HCT116 (cell line): ENCODE measurements around the gene CXCL11. TPM values are rescaled to one million over a fixed set of nuclear protein-coding genes. Genes with fewer than 3 reads are reported as not detected.

Source experiments
- ATAC-seq: fragments of 200-7000 bp; cut with Tn5 transposase; 2 replicates; pipeline ENCODE4 v1.9.1; 2020; ENCODE audit warnings: mild to moderate bottlenecking, moderate library complexity
- BruUV-seq: library from RNA; stranded (reverse); fragments of 400-500 nt; replicated peaks from 2 replicates; lab custom pipeline; 2021; lab: Mats Ljungman, UMichigan
- CTCF ChIA-PET: fragments of 300-600 bp; sonication (Branson Sonifier 250); formaldehyde crosslinking; loops from one replicate; lab custom pipeline; 2021; ENCODE audit warnings: antibody characterized with exemption; lab: Charles Lee
- POLR2A ChIA-PET: fragments of 300-600, 350-600 bp; sonication (Branson Sonifier 250); formaldehyde crosslinking; loops from one replicate; lab custom pipeline; 2021; ENCODE audit warnings: antibody characterized with exemption; lab: Charles Lee
- RAD21 ChIA-PET, 2 experiments: fragments of 300-600 bp; sonication (Branson Sonifier 250); formaldehyde crosslinking; loops; one replicate each; lab custom pipeline; 2023; ENCODE audit warnings: low total read pairs in 2 of 2; ENCODE audit not compliant: uncharacterized antibody in 2 of 2, unreplicated experiment in 2 of 2, low non-redundant PET in 1 of 2; lab: Charles Lee
- DNase-seq: peaks from one replicate; pipeline ENCODE4 v3.0.0-alpha.2; 2010; ENCODE audit warnings: low read depth, low spot score
- H2AFZ ChIP-seq: fragments of 200-600 bp; shearing (Covaris generic), sonication (generic); 2 replicates; pipeline ENCODE4 v1.6.1; 2017; ENCODE audit warnings: low read depth, mixed run types, mixed read lengths, antibody characterized with exemption, low read length; ENCODE audit not compliant: poor library complexity, severe bottlenecking
- H3K27ac ChIP-seq: 2 replicates; pipeline ENCODE4 v1.5.1; 2012; ENCODE audit warnings: low read depth, low read length
- H3K27me3 ChIP-seq: fragments of 200-600 bp; sonication (generic); 2 replicates; pipeline ENCODE4 v1.6.1; 2016; ENCODE audit warnings: mixed run types, low read length, mixed read lengths; ENCODE audit not compliant: insufficient read depth
- H3K36me3 ChIP-seq, 2 experiments: fragments of 200-500 bp in 1 of 2; fragments of 200-600 bp in 1 of 2; sonication (Bioruptor generic) in 1 of 2; sonication (generic) in 1 of 2; 2 replicates each; pipeline versions ENCODE4 v1.5.1 to v1.6.1; 2014 to 2016; ENCODE audit warnings: low read length in 2 of 2, inconsistent platforms in 1 of 2, mixed read lengths in 1 of 2, mixed run types in 1 of 2; ENCODE audit not compliant: insufficient read depth in 2 of 2, control insufficient read depth in 1 of 2
- H3K4me1 ChIP-seq, 2 experiments: fragments of 200-600 bp in 1 of 2; sonication (generic) in 1 of 2; 2 replicates each; pipeline versions ENCODE4 v1.5.1 to v1.6.1; 2012 to 2017; ENCODE audit warnings: low read length in 2 of 2, inconsistent platforms in 1 of 2, mild to moderate bottlenecking in 1 of 2, mixed read lengths in 1 of 2, mixed run types in 1 of 2, moderate library complexity in 1 of 2; ENCODE audit not compliant: insufficient read depth in 2 of 2, control insufficient read depth in 1 of 2
- H3K4me2 ChIP-seq: fragments of 200-600 bp; sonication (generic); 2 replicates; pipeline ENCODE4 v1.6.1; 2017; ENCODE audit warnings: mixed run types, low read length, mixed read lengths
- H3K4me3 ChIP-seq, 2 experiments: fragments of 200-600 bp in 1 of 2; sonication (generic) in 1 of 2; replicated peaks in 1 of 2; 2 replicates each; pipeline ENCODE4 v1.5.1; 2011 to 2016; ENCODE audit warnings: low read length in 2 of 2, control low read depth in 1 of 2, low read depth in 1 of 2, mild to moderate bottlenecking in 1 of 2, mixed read lengths in 1 of 2, mixed run types in 1 of 2
- H3K79me2 ChIP-seq: fragments of 200-600 bp; sonication (generic); 2 replicates; pipeline ENCODE4 v1.6.1; 2017; ENCODE audit warnings: mild to moderate bottlenecking, mixed run types, low read length, moderate library complexity, mixed read lengths; ENCODE audit not compliant: insufficient read depth
- H3K9ac ChIP-seq: fragments of 200-600 bp; sonication (generic); 2 replicates; pipeline ENCODE4 v1.6.1; 2016; ENCODE audit warnings: low read length, mixed read lengths
- H3K9me2 ChIP-seq: fragments of 200-600 bp; sonication (generic), shearing (Covaris generic); 2 replicates; pipeline ENCODE4 v1.6.1; 2017; ENCODE audit warnings: mixed run types, mild to moderate bottlenecking, moderate library complexity; ENCODE audit not compliant: insufficient read depth
- H3K9me3 ChIP-seq, 2 experiments: fragments of 200-500 bp in 1 of 2; fragments of 200-600 bp in 1 of 2; sonication (Bioruptor generic) in 1 of 2; sonication (generic) in 1 of 2; 2 replicates each; pipeline ENCODE4 v1.6.1; 2014 to 2017; ENCODE audit warnings: low read length in 2 of 2, mixed read lengths in 2 of 2, inconsistent platforms in 1 of 2, low read depth in 1 of 2, mild to moderate bottlenecking in 1 of 2, mixed run types in 1 of 2, moderate library complexity in 1 of 2; ENCODE audit not compliant: control insufficient read depth in 1 of 2, insufficient read depth in 1 of 2
- H4K20me1 ChIP-seq: fragments of 200-600 bp; sonication (generic), shearing (Covaris generic); 2 replicates; pipeline ENCODE4 v1.6.1; 2017; ENCODE audit warnings: mixed run types, mild to moderate bottlenecking, moderate library complexity; ENCODE audit not compliant: insufficient read depth
- CBX3 ChIP-seq: IDR thresholded peaks from 2 replicates; pipeline ENCODE4 v1.6.1; 2012; ENCODE audit warnings: low read depth
- CEBPB ChIP-seq: IDR thresholded peaks from 2 replicates; pipeline ENCODE4 v1.6.1; 2012; ENCODE audit warnings: low read depth
- EGR1 ChIP-seq: IDR thresholded peaks from 2 replicates; pipeline ENCODE4 v1.6.1; 2012; ENCODE audit warnings: low read depth
- ELF1 ChIP-seq: IDR thresholded peaks from 2 replicates; pipeline ENCODE4 v1.6.1; 2012; ENCODE audit warnings: low read depth, borderline replicate concordance
- EZH2phosphoT487 ChIP-seq: fragments of 200-600 bp; IDR thresholded peaks from 2 replicates; pipeline ENCODE4 v1.6.1; 2018; ENCODE audit warnings: antibody characterized with exemption, borderline replicate concordance
- JUND ChIP-seq: IDR thresholded peaks from 2 replicates; pipeline ENCODE4 v1.6.1; 2012
- MAX ChIP-seq: IDR thresholded peaks from 2 replicates; pipeline ENCODE4 v1.6.1; 2012
- POLR2A ChIP-seq: IDR thresholded peaks from 2 replicates; pipeline ENCODE4 v1.7.0; 2011; ENCODE audit warnings: borderline replicate concordance; ENCODE audit not compliant: insufficient read depth, insufficient read length; ENCODE audit errors: extremely low read depth
- RAD21 ChIP-seq: IDR thresholded peaks from 2 replicates; pipeline ENCODE4 v1.6.1; 2012; ENCODE audit warnings: low read depth, mild to moderate bottlenecking
- REST ChIP-seq: IDR thresholded peaks from 2 replicates; pipeline ENCODE4 v1.6.1; 2012; ENCODE audit warnings: low read depth
- SIN3A ChIP-seq: IDR thresholded peaks from 2 replicates; pipeline ENCODE4 v1.6.1; 2012; ENCODE audit warnings: low read depth
- SP1 ChIP-seq: IDR thresholded peaks from 2 replicates; pipeline ENCODE4 v1.6.1; 2012; ENCODE audit warnings: low read depth
- TCF7L2 ChIP-seq: IDR thresholded peaks from 2 replicates; pipeline ENCODE4 v1.7.0; 2011; ENCODE audit warnings: borderline replicate concordance, inconsistent platforms; ENCODE audit not compliant: insufficient read depth, insufficient read length; ENCODE audit errors: extremely low read depth
- YY1 ChIP-seq: IDR thresholded peaks from 2 replicates; pipeline ENCODE4 v1.6.1; 2011; ENCODE audit warnings: low read length, low read depth, moderate library complexity, mild to moderate bottlenecking; ENCODE audit not compliant: insufficient replicate concordance; ENCODE audit errors: extremely low read depth
- ZFX ChIP-seq: fragments of 450-650 bp; IDR thresholded peaks from 2 replicates; pipeline ENCODE4 v1.6.1; 2017
- ZNF274 ChIP-seq: fragments of 200-500 bp; sonication (Bioruptor generic); IDR thresholded peaks from 2 replicates; pipeline ENCODE4 v1.6.1; 2014; ENCODE audit warnings: mild to moderate bottlenecking, low read depth, low read length, inconsistent platforms
- intact Hi-C: fragments of 100-400 bp; cut with micrococcal nuclease; formaldehyde crosslinking; loops from 2 replicates; pipeline ENCODE4 v1.10.0; 2022
- total RNA-seq: library from RNA; stranded (reverse); gene quantifications from one replicate; pipeline ENCODE4 v1.2.1, GENCODE V29; 2021; ENCODE audit not compliant: unreplicated experiment

The CXCL11 gene
- total RNA-seq, 1 experiment from 2014 or later = not detected

- TF ChIP-seq REST (no peak), EZH2phosphoT487 (no peak), CEBPB (no peak)
Measured at GRCh38 chr4:76028350-76028765, 7.5 kb downstream of the CXCL11 start (continued).

- no TSS peak for BruUV-seq
- no peak overlapping the region for H3K4me2 ChIP-seq
- intact Hi-C loops = no loop called here
- no peak overlapping the region for H3K9ac ChIP-seq
- H3K4me3 ChIP-seq = no peak overlapping the region
- no peaks in the 10 kb centered on the region for H4K20me1 ChIP-seq
- no peaks in the 10 kb centered on the region for H3K9me3 ChIP-seq
- H3K27ac ChIP-seq = no peak overlapping the region
- no peaks in the 10 kb centered on the region for H3K9me2 ChIP-seq
- ATAC-seq (no peak), DNase-seq (no peak)
- RAD21 ChIA-PET = no interaction called here
- no peaks in the 10 kb centered on the region for H3K36me3 ChIP-seq
- no peak overlapping the region for H2AFZ ChIP-seq
- H3K27me3 ChIP-seq = no peaks in the 10 kb centered on the region
- no peaks in the 10 kb centered on the region for H3K79me2 ChIP-seq
- TF ChIP-seq EGR1 (no peak), SIN3A (no peak), RAD21 (no peak), JUND (no peak), CBX3 (no peak), TCF7L2 (no peak), POLR2A (no peak), ELF1 (no peak), SP1 (no peak), ZFX (no peak), ZNF274 (no peak), YY1 (no peak), MAX (no peak), REST (no peak)
- POLR2A ChIA-PET = no interaction called here
- no peaks in the 10 kb centered on the region for H3K4me1 ChIP-seq
- CTCF ChIA-PET = no interaction called here
Measured at GRCh38 chr4:76024065-76024464, 11.8 kb downstream of the CXCL11 start.
